Iris pigment epithelial cell (primary cell): Measurements from ENCODE around the gene CISTR.
"Not testable (repeated sequence)": the region's sequence is repeated elsewhere in the genome, so short reads cannot be mapped to it uniquely, and the experiment has no call there.

Experiments
- DNase-seq: peaks from one replicate; pipeline ENCODE4 v3.0.0-alpha.2; 2011; ENCODE audit warnings: low read depth

CISTR gene

DNA sequence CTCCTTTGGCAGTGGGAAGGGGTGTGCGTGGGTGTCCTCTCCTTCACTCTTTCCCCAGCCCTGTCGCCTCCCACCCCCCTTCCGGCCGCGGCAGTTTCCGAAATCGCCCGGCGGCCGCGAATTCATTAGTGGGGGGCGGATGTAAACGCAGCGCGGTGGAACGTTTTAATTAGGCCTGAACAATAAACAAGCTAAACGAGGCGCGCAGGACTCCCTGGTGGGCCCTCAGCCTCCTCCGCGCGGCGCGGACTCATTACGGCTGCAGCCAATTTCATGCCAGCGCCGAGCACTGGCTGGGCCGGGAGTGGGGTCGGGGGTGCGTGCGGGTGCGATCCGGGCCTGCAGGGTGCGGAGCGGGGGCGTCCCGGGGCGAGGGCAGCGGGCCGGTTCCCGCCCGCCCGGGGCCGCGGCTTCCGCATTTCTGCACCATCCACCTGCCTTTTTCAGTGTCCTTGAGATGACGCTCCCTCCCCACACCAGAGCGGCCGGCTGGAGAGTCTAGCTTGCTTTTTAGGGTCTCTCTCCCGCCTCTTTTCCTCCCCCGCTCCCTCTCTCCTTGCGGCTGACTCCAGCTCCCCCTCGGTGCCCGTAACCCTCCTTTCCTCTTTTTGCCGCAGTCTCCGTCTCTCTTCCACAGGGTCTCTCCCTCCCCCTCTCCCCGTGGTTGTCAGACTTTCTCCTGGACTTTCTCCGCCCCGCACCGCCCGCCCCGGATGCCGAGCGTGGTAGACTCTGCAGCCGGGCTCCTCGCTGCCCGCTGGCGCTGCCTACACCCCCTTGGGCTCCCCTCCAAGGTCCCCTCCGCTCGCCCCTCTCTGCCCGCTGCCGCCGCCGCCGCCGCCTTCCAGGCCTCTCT lies at the start of gene CISTR:
Gene CISTR, minus strand, starts transcription at position 644 of the 856 bp plus-strand sequence.
- DNase-seq: no peak

DNA sequence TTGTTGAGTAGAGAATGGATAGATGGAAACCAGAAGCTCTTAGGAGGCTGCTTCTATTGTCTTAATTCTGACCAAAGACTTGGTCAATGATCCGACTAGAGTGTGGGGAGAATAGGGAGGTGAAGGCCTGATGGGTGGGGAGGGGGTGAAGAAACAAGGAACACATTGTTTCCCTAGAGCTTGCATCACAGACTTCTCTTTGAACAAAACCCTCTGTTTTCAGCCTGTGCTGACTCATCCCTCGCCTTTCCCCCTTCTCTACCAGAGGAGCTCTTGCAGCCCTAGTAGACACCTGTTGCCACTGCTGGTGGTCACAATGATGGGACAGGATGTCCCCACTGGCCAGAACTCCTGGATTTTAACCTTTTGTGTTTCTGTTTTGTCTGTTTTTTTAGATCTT lies 46.8 kb upstream of the CISTR start:
- peak; percentile 17 for DNase-seq

DNA sequence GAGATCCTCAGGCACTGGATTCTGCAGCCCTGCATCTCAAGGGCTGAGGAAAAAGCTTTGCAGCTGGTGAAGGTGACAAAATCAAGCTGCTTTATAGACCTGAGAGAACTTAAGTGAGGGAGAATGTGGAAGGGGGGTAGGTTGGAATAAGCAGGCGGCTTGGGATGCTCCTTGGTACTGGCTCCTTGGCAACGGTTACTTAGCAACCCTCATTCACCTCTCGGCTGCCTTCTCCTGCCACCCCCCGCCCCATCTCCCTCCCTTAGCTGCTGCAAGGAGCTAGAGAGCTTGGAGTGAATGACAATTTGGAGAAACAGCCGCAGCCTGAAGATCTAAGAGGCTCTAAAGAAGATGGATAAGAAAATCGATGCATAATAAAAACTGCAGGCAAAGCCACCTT lies 44.1 kb upstream of the CISTR start:
- DNase-seq: no peak

DNA sequence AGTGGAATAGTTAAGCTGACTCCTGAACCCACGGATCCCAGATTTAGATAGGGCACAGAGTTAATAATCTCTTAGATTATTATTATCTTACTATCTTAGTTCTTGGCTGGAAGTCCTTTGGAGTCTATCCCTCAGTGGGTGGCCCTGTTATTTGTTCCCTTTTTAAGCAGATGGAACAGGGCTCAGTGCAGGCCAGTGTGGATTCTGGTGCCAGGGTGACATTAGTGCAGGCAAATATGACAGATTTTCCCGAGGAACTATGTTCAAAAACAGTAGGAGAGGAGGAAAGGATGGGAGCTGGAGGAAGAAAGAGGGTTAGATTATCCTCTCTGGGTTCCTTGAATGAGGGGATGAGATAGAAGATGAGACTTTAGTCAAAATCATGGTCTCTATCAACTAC lies 41.4 kb upstream of the CISTR start:
- no peak for DNase-seq

DNA sequence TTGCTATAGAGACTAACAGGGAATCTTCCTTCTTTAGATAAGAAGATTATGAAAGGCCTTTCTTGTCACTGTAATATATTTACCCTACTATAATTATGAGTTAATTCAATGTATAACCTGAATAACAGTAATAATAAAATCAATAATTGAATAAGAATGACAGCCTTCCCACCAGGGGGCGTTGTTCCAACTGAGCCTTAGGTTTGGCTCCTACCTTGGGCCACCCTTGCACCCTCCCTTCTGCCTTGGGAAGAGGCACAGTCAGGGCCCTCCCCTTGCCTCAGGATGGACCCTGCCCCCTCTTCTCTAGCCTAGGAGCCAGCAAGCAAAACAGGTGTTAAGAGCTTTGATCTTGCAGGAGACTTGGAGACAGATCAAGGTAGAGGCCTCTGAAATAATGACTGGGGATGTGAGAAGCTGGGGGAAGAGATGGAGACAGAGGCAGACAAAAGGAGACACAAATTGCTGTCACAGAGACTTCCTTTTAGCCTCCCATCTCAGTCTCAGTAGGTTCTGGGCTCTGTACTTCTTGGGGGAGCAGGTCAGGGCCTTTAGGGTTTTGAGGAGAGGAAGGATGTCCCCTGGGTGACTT lies 40.1 kb upstream of the CISTR start:
- no peak for DNase-seq

DNA sequence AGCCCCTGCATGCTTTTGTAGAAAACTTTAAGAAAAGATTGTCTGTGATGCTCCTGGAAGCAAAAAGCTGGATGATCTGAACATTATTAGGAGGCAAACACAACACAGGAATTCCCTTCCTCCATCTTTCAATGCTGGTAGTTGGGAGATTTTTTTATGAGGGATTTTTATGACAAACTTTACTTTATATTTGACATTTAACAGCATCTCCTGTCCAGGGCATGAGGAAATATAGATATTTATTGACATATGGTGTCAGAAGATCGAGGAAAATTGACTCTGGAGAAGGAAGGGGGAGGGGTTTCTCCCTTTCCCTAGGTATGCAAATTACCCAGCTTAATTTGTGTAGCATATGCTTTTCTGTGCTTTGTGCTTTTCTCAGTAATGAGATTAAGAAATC lies 37.8 kb upstream of the CISTR start:
- no peak for DNase-seq

DNA sequence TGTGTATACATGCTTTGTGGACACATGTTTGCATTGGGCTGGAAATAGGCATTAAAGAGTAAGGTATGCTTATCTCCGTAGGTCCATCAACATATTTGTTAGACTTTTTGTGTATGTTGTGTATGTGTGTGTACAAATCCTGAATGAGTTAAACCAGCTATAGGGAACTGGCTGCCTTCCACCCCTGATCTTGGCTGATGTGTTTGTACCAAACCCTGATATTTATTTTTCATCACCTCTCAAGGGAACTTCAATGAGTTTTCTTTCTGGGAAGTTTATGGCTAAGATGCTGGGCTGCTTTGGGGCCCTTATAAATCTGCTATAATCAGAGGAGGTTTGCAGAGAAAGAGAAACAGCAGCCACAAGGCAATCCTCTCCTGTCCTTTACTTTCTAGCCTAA lies 37.1 kb upstream of the CISTR start:
- DNase-seq: no peak

DNA sequence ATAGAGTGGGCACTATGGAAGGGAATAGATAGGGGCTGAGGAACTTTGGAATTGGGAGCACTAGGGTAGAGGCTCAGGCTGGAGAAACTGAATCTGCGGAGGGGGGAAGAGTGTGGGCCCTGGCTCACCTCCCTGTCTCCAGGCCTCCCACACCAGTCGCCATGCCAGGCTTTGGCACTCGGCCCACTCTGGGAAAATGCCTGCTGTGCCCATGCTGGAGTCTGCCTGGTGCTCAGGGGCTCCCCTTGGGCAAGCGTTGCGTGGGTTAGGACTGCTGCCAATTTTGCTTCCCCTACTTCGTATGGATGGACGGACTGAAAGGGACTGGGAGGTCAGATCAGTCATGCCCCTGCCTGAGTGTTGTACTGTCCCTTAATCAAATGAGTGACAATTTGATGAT lies 34.6 kb upstream of the CISTR start:
- DNase-seq: no peak

DNA sequence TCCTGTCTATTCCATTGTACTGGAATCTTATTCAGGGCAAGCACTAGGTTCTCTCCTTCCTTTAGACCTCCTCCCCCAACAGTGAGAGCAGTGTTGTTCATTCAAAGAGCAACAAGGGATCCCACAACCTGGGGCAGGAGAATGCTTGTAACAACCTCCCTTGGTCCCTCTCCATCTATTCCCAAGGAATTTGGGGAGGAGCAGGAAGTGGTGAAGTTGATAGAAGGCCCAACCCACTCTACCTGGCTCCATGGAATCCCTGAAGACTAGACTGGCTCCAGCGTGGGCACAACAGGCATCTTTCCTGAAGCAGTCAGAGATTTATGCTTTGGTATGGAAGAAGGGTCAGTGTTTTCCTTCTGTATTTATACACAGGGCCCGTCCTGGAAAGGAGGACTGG lies 33.4 kb upstream of the CISTR start:
- DNase-seq: no peak

DNA sequence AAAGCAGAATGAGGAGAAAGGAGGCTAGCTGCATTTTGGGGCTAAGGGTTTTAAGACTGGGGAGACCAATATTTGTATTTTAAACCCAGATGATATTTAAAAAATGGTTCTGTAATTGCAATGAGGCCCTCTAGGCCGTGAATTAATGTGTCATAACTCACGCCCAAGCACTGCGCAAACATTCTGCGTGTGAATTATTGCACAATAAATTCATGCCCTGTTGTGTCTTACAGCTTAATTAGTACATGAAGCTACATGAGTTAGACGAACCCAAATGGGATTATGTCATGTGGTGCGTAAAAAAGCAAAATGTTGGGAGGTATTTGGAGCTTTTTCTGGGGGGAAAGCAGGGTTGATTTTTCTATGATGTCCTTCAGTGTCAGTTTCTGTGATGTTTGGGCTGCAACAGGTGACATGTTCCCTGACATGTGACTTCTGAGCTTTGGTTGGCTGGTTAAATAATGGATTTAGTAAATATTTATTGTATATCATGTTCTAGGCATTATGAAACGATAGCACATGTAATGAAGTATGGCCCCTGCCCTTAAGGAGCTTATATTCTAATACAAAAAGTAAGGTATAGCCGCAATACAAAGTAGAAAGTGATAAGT lies 30.4 kb upstream of the CISTR start:
- DNase-seq: no peak

DNA sequence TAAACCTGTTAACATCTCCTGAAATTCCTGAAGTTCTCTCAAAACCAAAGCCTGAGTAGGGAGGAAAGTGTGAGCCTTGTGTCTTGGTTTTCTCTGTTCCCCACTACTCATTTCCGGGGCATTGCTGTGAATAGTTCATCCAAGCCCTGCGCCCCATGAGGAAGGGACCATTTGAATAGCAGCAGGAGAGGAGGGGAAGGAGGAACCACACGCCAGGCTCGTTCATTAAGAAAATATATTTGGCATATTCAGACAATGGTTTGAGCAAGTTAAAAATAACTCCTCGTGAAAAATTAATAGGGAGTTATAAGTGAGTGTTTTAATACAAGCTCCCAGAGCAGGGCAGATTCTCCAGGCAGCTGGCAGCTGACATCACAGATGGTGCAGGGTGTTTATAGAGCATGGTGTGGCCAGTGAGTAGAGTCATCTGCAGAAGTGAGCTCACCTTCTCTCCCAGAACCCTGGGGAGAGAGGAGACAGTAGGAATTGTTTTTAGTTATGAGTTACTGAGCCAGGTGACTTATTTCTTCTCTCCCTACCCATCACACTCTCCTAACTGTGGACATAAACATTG lies 29.5 kb upstream of the CISTR start:
- no peak for DNase-seq

DNA sequence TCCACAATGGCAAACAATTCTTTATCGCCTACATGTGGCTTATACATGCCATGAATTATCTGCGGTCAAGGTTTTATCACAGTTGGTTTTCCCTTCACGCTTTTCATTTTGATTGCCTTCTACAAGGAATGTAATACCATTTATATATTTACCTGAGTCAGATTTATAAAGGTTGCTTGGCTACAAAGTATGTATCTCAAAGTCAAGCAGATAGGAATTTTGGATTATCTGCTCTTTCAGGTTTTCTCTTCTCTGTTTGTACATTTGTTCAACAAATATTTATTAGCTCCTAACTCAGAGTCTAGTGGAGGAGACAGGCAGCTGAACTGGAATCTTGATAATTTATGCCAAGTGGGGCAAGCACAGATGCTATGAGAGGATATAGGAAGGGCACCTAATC lies 28.5 kb upstream of the CISTR start:
- DNase-seq: no peak

DNA sequence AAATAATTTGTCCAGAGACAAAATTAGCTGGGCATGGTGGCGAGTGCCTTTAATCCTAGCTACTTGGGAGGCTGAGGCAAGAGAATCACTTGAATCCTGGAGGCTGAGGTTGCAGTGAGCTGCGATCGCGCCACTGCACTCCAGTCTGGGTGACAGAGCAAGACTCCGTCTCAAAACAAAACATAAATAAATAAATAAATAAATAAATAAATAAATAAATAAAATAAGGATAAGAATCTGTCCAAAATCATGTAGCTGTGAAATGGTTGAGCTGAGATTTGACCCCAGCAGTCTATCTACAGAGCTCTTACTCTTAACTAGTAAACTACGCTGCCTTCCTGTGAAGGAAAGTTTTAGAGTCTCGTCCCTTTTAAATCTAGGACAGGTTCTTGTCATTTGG lies 27.9 kb upstream of the CISTR start:
- not testable (repeated sequence) for DNase-seq

DNA sequence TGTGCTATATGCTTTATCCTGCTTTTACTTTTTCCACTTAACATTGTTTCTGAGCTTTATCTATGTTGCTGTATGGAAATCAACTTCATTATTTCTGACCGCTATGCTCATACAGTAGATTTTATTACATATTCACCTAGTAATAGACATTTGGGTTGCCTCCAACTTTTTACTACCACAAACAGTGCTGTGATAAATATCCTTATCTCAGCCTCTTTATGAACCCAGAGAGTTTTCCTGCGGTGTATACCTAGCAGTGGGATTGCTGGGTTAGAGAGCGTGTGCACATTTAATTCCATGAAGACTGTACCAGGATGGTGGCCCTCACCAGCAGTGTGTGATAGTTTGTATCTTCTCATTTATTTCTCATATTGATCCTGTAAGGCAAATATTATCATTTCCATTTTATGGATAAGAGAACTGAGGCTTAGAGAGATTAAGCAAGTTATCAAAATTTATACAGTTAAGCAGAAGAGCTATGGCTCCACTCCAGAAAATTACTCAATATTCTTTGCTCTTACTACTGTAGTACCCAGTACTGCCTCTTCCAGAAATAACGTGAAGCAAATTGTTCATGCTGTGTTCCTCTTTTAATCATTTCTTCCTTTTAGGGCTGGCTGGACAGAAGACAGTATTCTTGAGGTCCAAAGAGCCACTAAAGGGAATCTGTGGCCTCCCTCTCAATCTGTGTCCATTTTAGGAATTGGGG lies 26.3 kb upstream of the CISTR start:
- DNase-seq: no peak

DNA sequence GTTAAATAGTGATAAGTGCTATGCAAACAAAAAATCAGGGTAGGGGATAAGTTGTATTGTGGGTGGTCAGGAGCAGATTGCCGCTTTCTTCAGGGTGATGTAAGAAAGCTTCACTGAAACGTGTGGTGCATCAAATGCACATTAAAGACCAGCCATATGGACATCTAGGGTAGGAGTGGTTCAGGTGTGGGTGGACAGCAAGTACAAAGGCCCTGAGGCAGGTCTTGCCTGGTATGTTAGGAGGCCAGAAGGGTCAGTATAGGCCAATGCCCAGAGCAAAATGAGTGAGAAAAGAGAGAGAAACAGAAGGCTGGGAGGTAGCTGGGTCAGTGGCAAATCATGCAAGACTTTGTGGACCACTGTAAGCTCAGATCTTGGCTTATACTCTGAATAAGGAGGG lies 25.6 kb upstream of the CISTR start:
- DNase-seq: no peak

DNA sequence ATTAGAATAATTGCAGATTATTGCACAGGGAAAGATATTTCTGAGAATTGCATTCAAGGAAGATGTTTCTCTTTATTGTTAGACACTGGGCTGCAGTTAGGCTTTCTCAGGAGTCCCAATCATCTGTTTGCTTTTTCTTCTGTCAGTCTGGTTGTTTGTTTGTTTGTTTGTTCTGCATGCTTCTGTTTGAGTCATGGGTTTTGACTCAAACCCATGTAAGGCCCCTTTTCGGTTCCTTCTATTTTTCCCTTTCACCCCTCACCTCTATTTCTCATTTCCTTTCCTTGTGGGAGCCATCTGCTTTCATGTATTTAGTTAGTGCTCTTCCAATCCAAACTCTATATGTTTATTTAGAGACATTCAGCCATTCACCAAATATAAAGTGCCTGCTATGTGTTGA lies 25.1 kb upstream of the CISTR start:
- no peak for DNase-seq

DNA sequence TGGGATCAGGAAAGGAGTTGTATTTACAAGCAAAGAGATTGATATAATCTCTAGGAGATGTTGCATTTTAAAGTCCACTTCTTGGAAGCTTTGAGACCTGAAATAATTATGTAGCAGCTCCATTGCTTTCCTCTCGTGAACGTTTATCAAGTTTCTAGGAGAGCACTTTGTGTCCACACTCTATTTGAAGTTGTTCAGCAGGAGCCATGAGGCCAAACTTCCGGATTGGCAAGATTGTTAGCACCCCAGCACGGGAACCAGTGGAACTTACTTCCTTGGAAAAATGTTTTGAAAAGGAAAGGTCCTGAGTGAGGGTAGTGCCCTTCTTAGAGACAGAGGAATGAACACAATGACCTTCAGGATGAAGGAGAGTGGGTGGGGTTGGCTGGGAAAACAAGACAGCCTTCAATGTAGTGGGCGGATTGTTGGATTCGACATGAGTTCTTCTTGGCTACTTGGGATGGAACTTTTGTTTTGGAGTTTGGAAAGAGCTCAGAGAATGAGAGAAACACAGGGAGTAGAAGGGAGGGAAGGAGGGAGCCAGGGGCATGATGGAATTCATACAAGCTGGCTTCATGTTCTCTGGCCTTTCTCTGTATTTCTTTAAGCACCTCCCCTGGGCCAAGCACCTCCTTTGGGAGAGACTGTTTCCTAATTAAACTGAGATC lies 23.8 kb upstream of the CISTR start:
- no peak for DNase-seq

DNA sequence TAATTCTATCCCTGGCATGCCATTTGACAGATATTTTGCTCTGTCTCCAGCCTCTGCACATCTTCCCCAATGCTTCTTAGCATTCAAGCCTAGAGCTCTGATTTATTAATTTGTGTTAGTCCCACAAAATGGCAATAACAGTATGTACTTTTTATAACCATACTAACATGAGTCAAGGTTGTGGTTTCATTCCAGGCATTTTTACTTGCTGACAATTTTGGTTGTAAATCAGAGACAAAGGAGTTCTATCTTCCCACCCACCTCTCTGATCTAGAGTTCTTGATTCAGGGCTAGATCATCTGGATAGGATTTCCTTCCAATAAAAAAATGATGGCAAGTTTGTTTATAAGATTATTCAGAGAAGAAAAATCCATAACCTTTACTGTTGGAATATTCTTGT lies 18.5 kb upstream of the CISTR start:
- DNase-seq: peak; percentile 95

DNA sequence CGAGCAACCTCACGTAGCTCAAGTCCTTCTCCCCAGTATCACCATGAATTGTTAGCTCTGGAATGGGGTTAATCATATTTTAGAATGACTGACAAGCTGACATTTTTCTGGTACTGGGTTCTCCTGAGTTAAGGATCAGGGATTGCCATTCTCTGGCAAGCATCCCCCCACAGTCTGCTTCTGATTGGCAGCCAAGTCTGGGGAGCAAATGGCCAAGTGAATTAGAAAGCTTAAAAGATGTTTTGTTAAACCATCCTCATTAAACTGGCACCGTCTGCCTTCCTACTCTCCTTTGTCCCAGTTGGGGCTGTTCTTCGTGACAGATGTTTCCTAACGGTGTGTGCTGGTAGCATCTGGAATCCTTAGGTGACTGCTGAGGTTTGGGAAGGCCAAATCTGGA lies 17.2 kb upstream of the CISTR start:
- DNase-seq: no peak

DNA sequence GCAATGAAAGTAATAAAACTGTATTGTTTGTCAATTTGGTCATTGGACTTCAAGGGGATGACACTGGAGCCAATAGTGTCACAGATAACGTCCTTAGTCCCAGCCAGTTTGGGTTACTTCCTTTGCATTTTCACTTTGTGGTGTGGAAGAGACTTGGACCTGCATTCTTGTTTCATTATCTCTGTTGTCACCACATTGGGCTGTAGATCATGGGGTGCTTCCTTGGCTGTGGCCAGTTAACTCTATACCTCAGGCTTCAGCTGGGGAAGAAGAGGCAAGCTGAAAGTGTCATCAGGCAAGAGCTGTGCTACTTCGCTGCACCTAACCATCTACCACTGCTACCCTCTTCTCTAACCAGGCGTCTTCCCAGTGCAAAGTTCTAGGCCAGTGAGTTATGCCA lies 15.1 kb upstream of the CISTR start:
- peak; percentile 30 for DNase-seq

DNA sequence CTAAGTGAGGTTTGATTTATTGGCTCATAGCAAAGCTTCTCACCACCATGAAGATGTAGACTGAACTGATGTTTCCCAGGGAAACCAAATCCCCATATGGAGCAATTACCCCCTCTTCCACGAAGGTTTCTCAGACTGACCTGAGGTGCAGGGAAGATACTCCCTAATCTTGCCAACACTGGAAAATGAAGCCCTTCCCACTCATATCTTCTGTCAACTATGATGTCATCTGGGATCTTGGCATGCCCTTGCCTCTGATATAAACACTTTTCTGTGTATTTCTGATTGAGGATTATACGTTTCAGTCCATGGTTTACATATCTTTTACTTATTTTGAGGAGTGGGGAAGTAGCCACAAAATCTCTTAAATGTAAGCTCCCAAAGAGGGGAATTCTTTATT lies 14.1 kb upstream of the CISTR start:
- DNase-seq: no peak

DNA sequence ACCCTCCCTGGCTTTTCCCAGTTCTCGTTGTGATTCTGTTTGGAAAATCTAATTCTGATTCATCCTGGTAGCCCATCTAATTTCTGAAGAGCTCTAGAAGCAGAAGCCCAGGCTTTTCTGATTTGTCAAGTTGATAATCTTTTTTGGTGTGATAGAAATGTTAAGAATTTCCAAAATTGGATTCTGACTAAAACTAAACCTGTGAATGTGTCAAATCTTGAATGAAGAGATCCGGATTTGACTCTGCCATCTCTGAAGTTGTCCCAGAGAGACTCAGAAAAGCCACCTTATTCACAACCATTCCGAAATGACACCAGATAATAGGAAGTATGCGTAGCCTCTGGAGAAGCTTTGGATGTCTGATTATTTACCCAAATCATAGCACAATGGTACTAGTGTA lies 12.8 kb upstream of the CISTR start:
- DNase-seq: no peak
